Measurements from ENCODE around the gene PTPRCAP.
"Not testable (repeated sequence)": the region's sequence is repeated elsewhere in the genome, so short reads cannot be mapped to it uniquely, and the experiment has no call there.

The PTPRCAP gene

GRCh38 chr11:67440229-67441097 is 3.0 kb upstream of the PTPRCAP start:
- DNase-seq (ENCODE audit: low spot score) = no peak

DNA sequence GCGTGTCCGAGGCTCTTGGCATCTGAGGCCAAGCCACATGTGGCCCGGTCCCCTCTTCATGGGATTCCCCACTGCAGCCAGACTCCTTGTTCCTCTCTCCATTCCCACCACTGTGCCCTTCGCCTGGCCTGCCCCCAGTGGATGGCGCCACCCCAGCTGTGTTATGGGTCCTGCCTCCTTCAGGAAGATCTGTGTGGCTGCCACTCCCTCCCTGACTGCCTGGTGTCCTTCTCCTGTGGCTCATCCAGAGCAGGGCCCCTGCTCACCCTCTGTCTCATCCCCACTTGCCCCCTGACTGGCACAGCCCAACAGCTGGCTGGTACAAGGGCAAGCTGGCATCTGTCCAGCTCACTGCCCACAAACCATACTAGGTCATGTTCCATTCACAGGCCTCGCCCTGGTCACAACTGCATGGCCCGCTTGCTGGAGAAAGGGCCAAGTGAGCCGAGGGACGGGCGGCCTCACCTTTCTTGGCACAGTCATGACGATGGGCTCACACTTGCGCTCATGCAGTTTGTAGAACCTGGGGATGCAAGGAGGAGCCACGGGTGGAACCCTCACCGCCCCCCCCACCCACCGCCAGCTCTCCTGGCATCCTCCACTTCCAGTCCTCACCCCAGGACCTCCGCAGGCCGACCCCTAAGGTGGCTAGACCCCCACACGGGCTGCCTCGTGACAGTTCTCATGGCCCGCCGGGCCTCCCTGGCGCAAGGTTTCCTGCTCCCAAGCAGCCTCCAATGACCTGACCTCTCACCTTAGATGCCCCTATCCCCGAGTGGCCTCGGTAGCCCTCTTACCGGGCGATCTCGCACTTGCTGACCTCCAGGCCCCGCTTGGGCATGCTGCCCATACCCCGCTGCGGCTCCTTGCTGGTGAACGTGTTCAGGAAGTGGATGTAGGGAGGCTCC is 2.1 kb upstream of the PTPRCAP start:
- no peak for DNase-seq (ENCODE audit: low spot score)

DNA sequence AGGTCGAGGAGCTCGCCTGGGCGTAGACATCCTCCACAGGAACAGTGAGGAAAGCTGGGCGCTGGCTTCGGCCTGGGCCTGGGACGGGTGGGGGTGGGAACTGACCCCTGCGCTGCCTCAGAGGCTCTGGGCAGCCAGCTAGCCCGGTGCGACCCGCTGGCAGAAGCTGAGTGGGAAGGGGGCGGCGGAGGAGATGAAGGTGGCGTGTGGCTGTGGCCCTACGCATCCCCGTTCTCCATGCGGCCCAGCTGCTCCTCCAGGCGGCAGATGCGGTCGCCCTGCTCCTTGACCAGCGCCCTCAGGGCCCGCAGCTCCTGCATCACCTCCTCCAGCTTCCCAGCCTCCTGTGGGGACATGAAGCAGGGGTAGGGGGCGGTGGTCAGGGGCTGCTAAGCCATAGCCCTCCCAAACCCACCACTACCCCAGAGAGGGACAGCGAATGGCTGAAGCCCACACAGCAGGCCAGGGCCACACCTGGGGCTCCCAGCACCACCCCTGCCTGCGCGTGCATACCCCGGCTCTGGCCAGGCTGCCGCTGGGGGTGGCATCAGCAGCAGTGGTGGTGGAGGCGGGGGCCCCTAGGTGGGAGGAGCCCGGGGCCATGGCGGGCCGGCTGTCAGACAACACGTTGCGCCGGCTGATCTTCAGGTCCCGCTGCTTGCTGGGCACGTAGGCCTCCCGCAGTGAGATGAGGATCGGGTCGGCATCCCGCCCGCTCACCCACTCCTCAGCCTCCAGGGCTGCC is 848 bp upstream of the PTPRCAP start:
- DNase-seq (ENCODE audit: low spot score) = peak; percentile 88

DNA sequence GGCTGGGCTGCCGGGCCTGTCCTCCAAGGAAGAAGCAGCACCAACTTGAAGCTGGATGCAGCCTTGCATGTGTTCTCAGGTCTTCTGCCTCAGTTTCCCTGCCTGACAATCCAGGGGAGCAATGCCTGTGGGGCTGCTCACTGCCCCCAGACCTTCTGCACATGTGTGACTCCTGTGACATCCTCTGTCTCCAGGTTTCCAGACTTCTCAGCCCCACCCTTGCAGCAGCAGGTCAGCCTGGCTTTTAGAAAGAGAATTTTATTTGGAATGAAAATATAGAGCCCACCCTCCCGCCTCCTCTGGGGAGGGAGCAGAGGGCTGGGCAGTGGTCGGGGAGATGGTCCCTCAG is 301 bp upstream of the PTPRCAP start:
- DNase-seq (ENCODE audit: low spot score) = no peak

DNA sequence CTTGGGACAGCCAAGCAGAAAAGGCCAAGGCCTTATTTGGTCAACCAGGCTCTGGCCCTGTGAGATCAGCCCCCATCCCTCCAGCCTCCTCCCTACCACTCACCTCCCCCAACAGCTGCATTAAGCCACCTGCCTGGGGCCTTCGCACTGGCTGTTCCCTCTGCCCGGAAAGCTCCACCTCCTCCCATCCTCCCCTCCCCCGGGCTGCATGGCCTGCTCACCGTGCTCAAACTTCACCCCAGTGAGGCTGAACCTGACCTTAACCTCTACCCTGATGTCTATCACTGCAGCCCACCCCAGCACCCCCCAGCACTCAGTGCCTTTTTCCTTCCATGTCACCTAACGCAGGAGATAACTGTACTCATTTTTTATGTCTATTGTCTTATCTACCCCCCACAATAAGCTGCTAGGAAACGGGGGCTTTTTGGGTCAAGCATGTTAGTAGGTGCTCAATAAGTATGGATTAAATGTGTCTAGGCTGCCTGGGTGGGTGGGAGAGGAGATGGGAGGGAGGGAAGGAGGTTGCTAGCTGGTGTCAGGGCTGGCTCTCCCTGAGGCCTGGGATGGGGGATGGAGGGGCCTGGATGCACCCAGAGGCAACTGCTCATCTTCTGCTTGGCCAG is 912 bp downstream of the PTPRCAP start:
- peak; percentile 89 for DNase-seq (ENCODE audit: low spot score)

DNA sequence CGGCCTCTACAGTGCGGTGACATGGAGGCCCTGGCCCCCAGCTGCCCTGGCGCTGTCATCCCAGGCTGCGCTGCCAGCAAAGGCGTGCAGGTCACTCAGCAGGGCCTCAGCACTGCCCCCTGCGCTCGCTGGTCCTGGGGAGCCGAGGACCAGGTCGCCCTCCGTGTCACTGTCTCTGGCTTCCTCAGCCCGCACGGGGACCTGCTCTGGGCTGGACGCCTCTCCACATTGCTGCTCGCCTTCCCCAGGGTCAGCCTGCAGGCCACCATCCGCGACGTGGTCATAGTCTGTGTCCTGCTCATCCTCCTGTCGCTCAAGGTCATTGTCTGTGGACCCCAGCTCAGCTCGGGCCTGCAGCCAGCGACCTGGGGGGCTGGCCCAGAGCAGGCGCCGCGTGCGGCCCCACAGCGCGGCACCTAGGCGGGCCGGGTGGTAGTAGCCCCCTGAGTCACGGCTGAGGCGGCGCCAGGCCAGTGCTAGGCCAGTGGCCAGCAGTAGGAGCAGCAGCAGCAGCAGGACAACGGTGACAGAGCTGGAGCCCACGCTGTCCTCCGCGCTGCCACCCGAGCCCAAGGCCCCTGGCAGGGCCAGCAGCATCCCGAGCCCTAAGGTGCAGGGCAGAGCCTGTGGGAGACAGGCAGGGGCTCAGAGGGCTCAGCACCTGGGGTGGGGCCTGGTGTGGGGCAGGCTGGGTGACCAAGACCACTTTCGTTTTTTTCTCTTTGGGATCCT is 1.6 kb downstream of the PTPRCAP start:
- DNase-seq (ENCODE audit: low spot score) = no peak

- DNase-seq (ENCODE audit: low spot score) = no peak
Observed at GRCh38 chr11:67435031-67435726, 2.3 kb downstream of the PTPRCAP start.

GRCh38 chr11:67434395-67434881 is 3.0 kb downstream of the PTPRCAP start:
- no peak for DNase-seq (ENCODE audit: low spot score)

GRCh38 chr11:67433536-67434394 is 3.7 kb downstream of the PTPRCAP start:
- no peak for DNase-seq (ENCODE audit: low spot score)

DNA sequence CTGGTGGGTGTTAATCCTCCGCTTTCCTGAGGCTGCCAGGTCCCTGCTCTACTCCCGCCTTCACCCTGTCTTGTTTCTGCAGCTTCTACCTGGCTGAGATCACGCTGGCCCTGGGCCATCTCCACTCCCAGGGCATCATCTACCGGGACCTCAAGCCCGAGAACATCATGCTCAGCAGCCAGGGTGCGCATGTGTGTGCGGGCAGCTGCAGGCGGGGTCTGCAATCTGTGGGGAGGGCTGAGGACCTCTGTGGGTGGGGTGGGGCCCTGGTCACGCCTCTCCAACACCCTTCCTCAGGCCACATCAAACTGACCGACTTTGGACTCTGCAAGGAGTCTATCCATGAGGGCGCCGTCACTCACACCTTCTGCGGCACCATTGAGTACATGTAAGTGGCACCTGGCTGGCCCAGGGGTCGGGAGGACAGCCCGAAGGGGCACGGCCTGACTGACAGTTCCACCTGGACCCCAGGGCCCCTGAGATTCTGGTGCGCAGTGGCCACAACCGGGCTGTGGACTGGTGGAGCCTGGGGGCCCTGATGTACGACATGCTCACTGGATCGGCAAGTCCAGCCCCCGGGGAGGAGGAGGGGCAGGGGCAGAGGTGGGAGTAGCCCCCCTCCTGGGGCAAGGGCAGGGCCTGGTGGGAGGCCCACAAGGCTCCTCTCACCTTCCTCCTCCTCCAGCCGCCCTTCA is 4.7 kb downstream of the PTPRCAP start:
- DNase-seq (ENCODE audit: low spot score) = no peak

- DNase-seq (ENCODE audit: low spot score) = no peak
Observed at GRCh38 chr11:67431346-67432249, 5.9 kb downstream of the PTPRCAP start.

DNA sequence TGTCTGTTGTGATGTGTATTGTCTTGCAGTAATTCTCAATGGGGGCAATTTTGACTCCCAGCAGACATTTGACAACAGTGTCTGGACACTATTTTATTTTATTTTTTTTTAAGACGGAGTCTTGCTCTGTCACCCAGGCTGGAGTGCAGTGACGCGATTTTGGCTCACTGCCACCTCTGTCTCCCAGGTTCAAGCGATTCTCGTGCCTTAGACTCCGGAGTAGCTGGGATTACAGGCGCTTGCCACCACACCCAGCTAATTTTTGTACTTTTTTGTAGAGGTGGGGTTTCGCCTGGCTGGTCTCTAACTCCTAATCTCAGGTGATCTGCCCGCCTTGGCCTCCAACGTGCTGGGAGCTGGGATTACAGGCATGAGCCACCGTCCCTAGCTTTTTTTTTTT is 7.8 kb downstream of the PTPRCAP start:
- no peak for DNase-seq (ENCODE audit: low spot score)

DNA sequence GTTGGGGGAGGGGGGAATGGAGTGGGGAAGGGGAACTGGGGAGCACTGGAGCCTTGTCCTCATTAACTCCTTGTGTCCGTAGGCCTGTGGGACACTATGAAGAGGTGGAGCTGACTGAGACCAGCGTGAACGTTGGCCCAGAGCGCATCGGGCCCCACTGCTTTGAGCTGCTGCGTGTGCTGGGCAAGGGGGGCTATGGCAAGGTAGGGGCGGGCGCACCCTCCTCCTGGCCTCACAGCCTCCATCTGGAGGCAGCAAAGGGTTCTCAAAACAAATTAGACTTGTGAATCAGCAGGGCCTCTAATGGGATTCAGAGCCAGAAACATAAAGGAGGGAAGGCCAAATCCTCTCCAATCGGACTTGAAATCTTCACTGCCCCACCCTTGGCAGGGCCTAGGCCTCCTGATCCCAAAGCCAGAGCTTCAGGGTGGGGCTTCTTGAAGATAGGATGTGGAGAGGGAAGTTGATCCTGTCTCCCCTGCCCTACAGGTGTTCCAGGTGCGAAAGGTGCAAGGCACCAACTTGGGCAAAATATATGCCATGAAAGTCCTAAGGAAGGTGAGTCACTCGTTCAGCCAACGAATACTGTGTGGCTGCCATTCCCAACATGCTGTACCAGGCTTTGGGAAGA is 8.3 kb downstream of the PTPRCAP start:
- DNase-seq (ENCODE audit: low spot score) = no peak

- DNase-seq (ENCODE audit: low spot score) = peak; percentile 99
Observed at GRCh38 chr11:67428052-67429001, 9.2 kb downstream of the PTPRCAP start, which contains the start of gene RPS6KB2. TSS of gene RPS6KB2 (plus strand) at chr11:67428494. CDS start at chr11:67428546, 52 bp downstream.

DNA sequence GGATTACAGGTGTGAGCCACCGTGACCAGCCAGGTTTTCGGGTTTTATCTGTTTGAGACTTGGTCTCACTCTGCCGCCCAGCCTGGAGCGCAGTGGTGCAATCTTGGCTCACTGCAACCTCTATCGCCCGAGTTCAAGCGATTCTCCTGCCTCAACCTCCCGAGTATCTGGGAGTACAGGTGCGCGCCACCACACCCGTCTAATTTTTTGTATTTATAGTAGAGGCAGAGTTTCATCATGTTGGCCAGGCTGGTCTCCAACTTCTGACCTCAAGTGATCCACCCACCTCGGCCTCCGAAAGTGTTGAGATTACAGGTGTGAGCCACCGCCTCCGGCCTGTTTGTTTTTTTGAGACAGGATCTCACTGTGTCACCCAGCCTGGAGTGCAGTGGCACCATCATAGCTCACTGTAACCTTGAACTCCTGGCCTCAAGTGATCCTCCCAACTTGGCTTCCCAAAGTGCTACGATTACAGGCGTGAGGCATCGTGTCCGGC is 10.1 kb downstream of the PTPRCAP start:
- not testable (repeated sequence) for DNase-seq (ENCODE audit: low spot score)

All from activated CD4-positive, alpha-beta T cell treated with anti-CD3 and anti-CD28 coated beads, Interleukin-2, Interleukin-4, amounts not matched to agents 100 ng/mL and 50 ng/mL, durations not matched to agents 16 hours and 8 hours (primary cell).